DOHH2 (cell line): Measurements from ENCODE around the gene STAM2.

Source experiments
- H3F3A ChIP-seq: fragments of 200-600 bp; sonication (generic), shearing (Covaris generic); 2 replicates; pipeline ENCODE4 v1.6.0; 2016; ENCODE audit warnings: antibody characterized with exemption, mild to moderate bottlenecking; ENCODE audit not compliant: control insufficient read depth, insufficient read depth
- H3K27ac ChIP-seq: fragments of 200-600 bp; sonication (generic); 2 replicates; pipeline ENCODE4 v1.5.1; 2014; ENCODE audit warnings: low read depth, mild to moderate bottlenecking, low read length, moderate library complexity
- H3K27me3 ChIP-seq: fragments of 200-600 bp; sonication (generic); 2 replicates; pipeline ENCODE4 v1.6.1; 2014; ENCODE audit warnings: mild to moderate bottlenecking, low read length, mixed read lengths; ENCODE audit not compliant: control insufficient read depth
- H3K36me3 ChIP-seq: fragments of 200-600 bp; sonication (generic); 2 replicates; pipeline ENCODE4 v1.6.1; 2014; ENCODE audit warnings: mild to moderate bottlenecking, low read length, moderate library complexity, mixed read lengths; ENCODE audit not compliant: control insufficient read depth
- H3K4me1 ChIP-seq: fragments of 200-600 bp; sonication (generic); 2 replicates; pipeline ENCODE4 v1.6.1; 2014; ENCODE audit warnings: mild to moderate bottlenecking, low read length, mixed read lengths; ENCODE audit not compliant: control insufficient read depth
- H3K4me2 ChIP-seq: fragments of 200-600 bp; sonication (generic); 2 replicates; pipeline ENCODE4 v1.6.0; 2014; ENCODE audit warnings: mild to moderate bottlenecking, low read length, moderate library complexity
- H3K4me3 ChIP-seq: fragments of 200-600 bp; sonication (generic); 2 replicates; pipeline ENCODE4 v1.5.1; 2014; ENCODE audit warnings: mild to moderate bottlenecking, low read length, mixed read lengths
- H3K79me2 ChIP-seq: fragments of 200-600 bp; sonication (generic); 2 replicates; pipeline ENCODE4 v1.6.1; 2014; ENCODE audit warnings: mild to moderate bottlenecking, low read length, mixed read lengths; ENCODE audit not compliant: control insufficient read depth
- H3K9me2 ChIP-seq: fragments of 200-600 bp; sonication (generic); replicated peaks from 2 replicates; pipeline ENCODE4 v1.6.1; 2014; ENCODE audit warnings: mild to moderate bottlenecking, low read length, mixed read lengths; ENCODE audit not compliant: control insufficient read depth
- H3K9me3 ChIP-seq: fragments of 200-600 bp; sonication (generic); 2 replicates; pipeline ENCODE4 v1.6.1; 2014; ENCODE audit warnings: antibody characterized with exemption, low read length, mixed read lengths; ENCODE audit not compliant: control insufficient read depth, insufficient read depth
- H4K20me1 ChIP-seq: fragments of 200-600 bp; sonication (generic); 2 replicates; pipeline ENCODE4 v1.6.0; 2014; ENCODE audit warnings: low read depth, mild to moderate bottlenecking, antibody characterized with exemption, low read length, moderate library complexity; ENCODE audit not compliant: control insufficient read depth, insufficient read depth
- CTCF ChIP-seq: fragments of 200-600 bp; sonication (generic); IDR thresholded peaks from one replicate; pipeline ENCODE4 v1.5.1; 2014; ENCODE audit warnings: antibody characterized with exemption, mild to moderate bottlenecking, low read depth, low read length; ENCODE audit not compliant: poor library complexity, severe bottlenecking
- EZH2phosphoT487 ChIP-seq: fragments of 200-600 bp; sonication (generic); IDR thresholded peaks from 2 replicates; pipeline ENCODE4 v1.6.1; 2017; ENCODE audit warnings: borderline replicate concordance, mild to moderate bottlenecking, antibody characterized with exemption, low read length, moderate library complexity, mixed read lengths

STAM2 gene

GRCh38 chr2:152071092-152071491 is 104.5 kb downstream of the STAM2 start:
- H3K36me3 ChIP-seq: no peaks in the 10 kb centered on the region
- H3K27me3 ChIP-seq: no peaks in the 10 kb centered on the region
- peaks cover 22% of the 10 kb centered on the region for H3K4me1 ChIP-seq
- TF ChIP-seq EZH2phosphoT487: no peak
- TF ChIP-seq CTCF: no peak
- H3F3A ChIP-seq: no peaks in the 10 kb centered on the region
- H3K4me2 ChIP-seq: peak overlapping the region; percentile 66
- no peaks in the 10 kb centered on the region for H3K9me3 ChIP-seq
- H3K4me3 ChIP-seq: peak overlapping the region; percentile 43
- no peaks in the 10 kb centered on the region for H3K9me2 ChIP-seq
- H3K27ac ChIP-seq: peak overlapping the region; percentile 58
- no peaks in the 10 kb centered on the region for H4K20me1 ChIP-seq
- no peaks in the 10 kb centered on the region for H3K79me2 ChIP-seq

GRCh38 chr2:152068226-152068625 is 107.3 kb downstream of the STAM2 start:
- H3K9me3 ChIP-seq: no peaks in the 10 kb centered on the region
- no peak overlapping the region for H3K4me2 ChIP-seq
- no peaks in the 10 kb centered on the region for H3K27me3 ChIP-seq
- no peaks in the 10 kb centered on the region for H3K36me3 ChIP-seq
- no peaks in the 10 kb centered on the region for H3K9me2 ChIP-seq
- H3K4me1 ChIP-seq: peaks cover 24% of the 10 kb centered on the region
- no peaks in the 10 kb centered on the region for H3K79me2 ChIP-seq
- H3F3A ChIP-seq: no peaks in the 10 kb centered on the region
- no peak overlapping the region for H3K27ac ChIP-seq
- no peaks in the 10 kb centered on the region for H4K20me1 ChIP-seq
- TF ChIP-seq EZH2phosphoT487 (no peak), CTCF (no peak)
- no peak overlapping the region for H3K4me3 ChIP-seq

- Histone ChIP-seq H3K36me3 (no peaks in the 10 kb centered on the region), H3K4me2 (no peak overlapping the region), H3K9me3 (no peaks in the 10 kb centered on the region), H3K9me2 (no peaks in the 10 kb centered on the region), H3K27ac (no peak overlapping the region), H3K4me1 (peaks cover 24% of the 10 kb centered on the region), H3K27me3 (no peaks in the 10 kb centered on the region), H3K79me2 (no peaks in the 10 kb centered on the region), H3F3A (no peaks in the 10 kb centered on the region), H3K4me3 (no peak overlapping the region), H4K20me1 (no peaks in the 10 kb centered on the region)
- no peak for TF ChIP-seq EZH2phosphoT487
- TF ChIP-seq CTCF: no peak
These were observed 107.7 kb downstream of the STAM2 start for GRCh38 chr2:152067823-152068222.
